ENCODE results near the gene C12orf43. TPM values are rescaled to one million over a fixed set of nuclear protein-coding genes. Genes with fewer than 3 reads are reported as not detected.

Gene C12orf43
- total RNA-seq, 1 donor from 2014 or later = 15.5 TPM

GRCh38 chr12:120965534-120966091, 50.7 kb downstream of the C12orf43 start:
- DNase-seq = no peak
- Histone ChIP-seq H3K4me3 (no peak overlapping the region), H3K36me3 (no peaks in the 10 kb centered on the region), H3K9me3 (no peaks in the 10 kb centered on the region), H3K4me1 (no peaks in the 10 kb centered on the region), H3K27ac (no peak overlapping the region), H3K27me3 (no peaks in the 10 kb centered on the region)
- ATAC-seq = no peak
- TF ChIP-seq, protein P1, sequence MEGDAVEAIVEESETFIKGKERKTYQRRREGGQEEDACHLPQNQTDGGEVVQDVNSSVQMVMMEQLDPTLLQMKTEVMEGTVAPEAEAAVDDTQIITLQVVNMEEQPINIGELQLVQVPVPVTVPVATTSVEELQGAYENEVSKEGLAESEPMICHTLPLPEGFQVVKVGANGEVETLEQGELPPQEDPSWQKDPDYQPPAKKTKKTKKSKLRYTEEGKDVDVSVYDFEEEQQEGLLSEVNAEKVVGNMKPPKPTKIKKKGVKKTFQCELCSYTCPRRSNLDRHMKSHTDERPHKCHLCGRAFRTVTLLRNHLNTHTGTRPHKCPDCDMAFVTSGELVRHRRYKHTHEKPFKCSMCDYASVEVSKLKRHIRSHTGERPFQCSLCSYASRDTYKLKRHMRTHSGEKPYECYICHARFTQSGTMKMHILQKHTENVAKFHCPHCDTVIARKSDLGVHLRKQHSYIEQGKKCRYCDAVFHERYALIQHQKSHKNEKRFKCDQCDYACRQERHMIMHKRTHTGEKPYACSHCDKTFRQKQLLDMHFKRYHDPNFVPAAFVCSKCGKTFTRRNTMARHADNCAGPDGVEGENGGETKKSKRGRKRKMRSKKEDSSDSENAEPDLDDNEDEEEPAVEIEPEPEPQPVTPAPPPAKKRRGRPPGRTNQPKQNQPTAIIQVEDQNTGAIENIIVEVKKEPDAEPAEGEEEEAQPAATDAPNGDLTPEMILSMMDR (IDR thresholded peaks at IDR 0.05) = no peak
- intact Hi-C loops (cut with DNase I) = loop anchor here (10.0 kb wide), 1 partner anchor 311 kb away; no protein-coding TSS in a partner anchor

DNA sequence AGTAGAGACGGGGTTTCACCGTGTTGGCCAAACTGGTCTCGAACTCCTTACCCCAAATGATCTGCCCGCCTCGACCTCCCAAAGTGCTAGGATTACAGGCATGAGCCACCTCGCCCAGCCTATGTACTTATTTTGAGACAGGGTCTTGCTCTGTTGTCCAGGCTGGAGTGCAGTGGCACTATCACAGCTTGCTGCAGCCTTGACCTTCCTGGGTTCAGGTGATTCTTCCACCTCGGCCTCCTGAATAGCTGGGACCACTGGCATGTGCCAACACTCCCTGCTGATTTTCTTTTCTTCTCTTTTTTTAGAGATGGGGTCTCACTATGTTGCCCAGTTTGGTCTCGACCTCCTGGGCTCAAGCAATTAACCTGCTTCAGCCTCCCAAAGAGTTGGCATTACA, 52.0 kb downstream of the C12orf43 start:
- H3K9me3 ChIP-seq = no peaks in the 10 kb centered on the region
- no peak overlapping the region for H3K4me3 ChIP-seq
- H3K27me3 ChIP-seq = no peaks in the 10 kb centered on the region
- TF ChIP-seq, protein P1 (IDR thresholded peaks at IDR 0.05) = no peak
- DNase-seq = no peak
- H3K36me3 ChIP-seq = no peaks in the 10 kb centered on the region
- intact Hi-C loops (cut with DNase I) = loop anchor here (10.0 kb wide), 1 partner anchor 309 kb away; no protein-coding TSS in a partner anchor
- no peaks in the 10 kb centered on the region for H3K4me1 ChIP-seq
- ATAC-seq = no peak
- no peak overlapping the region for H3K27ac ChIP-seq

DNA sequence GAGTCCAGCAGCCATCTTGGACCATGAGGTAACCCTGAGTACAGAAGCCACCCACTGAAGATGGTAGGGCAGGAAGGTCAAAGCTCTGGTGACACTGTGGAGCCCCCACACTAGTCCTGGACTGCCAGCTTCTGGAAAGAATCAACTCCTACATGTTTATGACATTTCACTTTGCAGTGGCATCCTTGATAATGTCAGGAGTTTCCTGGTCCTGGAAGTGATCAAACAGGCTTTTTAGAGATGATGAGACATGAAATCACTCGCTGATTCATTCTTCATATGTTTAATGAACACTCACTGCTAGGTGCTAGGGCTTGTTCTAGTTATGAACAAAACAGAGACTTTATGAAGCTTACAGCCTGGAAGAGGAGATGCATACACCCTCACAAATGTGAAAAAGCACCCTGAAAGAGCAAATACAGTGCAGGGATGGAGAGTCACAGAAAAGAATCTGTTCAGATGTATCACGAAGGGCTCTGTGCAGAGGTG, 53.7 kb downstream of the C12orf43 start:
- Histone ChIP-seq H3K36me3 (no peaks in the 10 kb centered on the region), H3K27ac (no peak overlapping the region), H3K27me3 (no peaks in the 10 kb centered on the region), H3K4me1 (no peaks in the 10 kb centered on the region), H3K9me3 (no peaks in the 10 kb centered on the region), H3K4me3 (no peak overlapping the region)
- DNase-seq (no peak), ATAC-seq (no peak)
- intact Hi-C loops (cut with DNase I) = loop anchor here (10.0 kb wide), 1 partner anchor 308 kb away; no protein-coding TSS in a partner anchor
- TF ChIP-seq, protein P1 (IDR thresholded peaks at IDR 0.05) = no peak

GRCh38 chr12:120961604-120962531, 54.4 kb downstream of the C12orf43 start:
- intact Hi-C loops (cut with DNase I) = loop anchor here (10.0 kb wide), 1 partner anchor 307 kb away; no protein-coding TSS in a partner anchor
- H3K27ac ChIP-seq = no peak overlapping the region
- no peaks in the 10 kb centered on the region for H3K36me3 ChIP-seq
- no peaks in the 10 kb centered on the region for H3K9me3 ChIP-seq
- no peak for ATAC-seq
- DNase-seq = no peak
- no peaks in the 10 kb centered on the region for H3K27me3 ChIP-seq
- H3K4me3 ChIP-seq = no peak overlapping the region
- no peaks in the 10 kb centered on the region for H3K4me1 ChIP-seq
- TF ChIP-seq, protein P1 (IDR thresholded peaks at IDR 0.05) = no peak

GRCh38 chr12:120960657-120961056, 55.6 kb downstream of the C12orf43 start:
- intact Hi-C loops (cut with DNase I) = loop anchor here (10.0 kb wide), 1 partner anchor 306 kb away; no protein-coding TSS in a partner anchor

More at GRCh38 chr12:120960657-120961056, 55.6 kb downstream of the C12orf43 start:
- TF ChIP-seq, protein P1 (IDR thresholded peaks at IDR 0.05) = no peak
- Histone ChIP-seq H3K36me3 (no peaks in the 10 kb centered on the region), H3K4me1 (no peaks in the 10 kb centered on the region), H3K9me3 (no peaks in the 10 kb centered on the region), H3K27me3 (no peaks in the 10 kb centered on the region), H3K4me3 (no peak overlapping the region), H3K27ac (no peak overlapping the region)
- DNase-seq = no peak
- no peak for ATAC-seq

Data from upper lobe of right lung (tissue), 1 donor.